H1 (cell line): ENCODE results near the gene ANKS1B.

Source experiments
- ATF2 ChIP-seq: IDR thresholded peaks from 2 replicates; pipeline ENCODE4 v1.6.1; 2012; ENCODE audit warnings: low read length, inconsistent platforms
- CBX5 ChIP-seq: fragments of 300-800, 300-1000 bp; sonication (generic); IDR thresholded peaks from 2 replicates; pipeline ENCODE4 v1.7.1; 2016; ENCODE audit warnings: antibody characterized with exemption, low read length, low read depth
- CTCF ChIP-seq, 3 experiments: IDR thresholded peaks; 1 replicate in 2 of 3; 2 replicates in 1 of 3; pipeline versions ENCODE4 v1.5.1 to v1.6.1; 2011; ENCODE audit warnings: low read length in 3 of 3, mild to moderate bottlenecking in 3 of 3, inconsistent platforms in 2 of 3, low read depth in 1 of 3, moderate library complexity in 1 of 3; ENCODE audit not compliant: insufficient read depth in 1 of 3; ENCODE audit errors: control extremely low read depth in 1 of 3
- POLR2A ChIP-seq, 2 experiments: IDR thresholded peaks; 1 replicate in 1 of 2; 2 replicates in 1 of 2; pipeline ENCODE4 v1.6.1; 2011; ENCODE audit warnings: low read depth in 2 of 2, low read length in 2 of 2, mild to moderate bottlenecking in 2 of 2; ENCODE audit errors: control extremely low read depth in 1 of 2
- POLR2AphosphoS5 ChIP-seq: IDR thresholded peaks from 2 replicates; pipeline ENCODE4 v1.6.1; 2011; ENCODE audit warnings: low read depth, low read length
- SRF ChIP-seq: IDR thresholded peaks from 2 replicates; pipeline ENCODE4 v1.6.1; 2011; ENCODE audit warnings: mild to moderate bottlenecking, low read depth, low read length, moderate library complexity
- USF2 ChIP-seq: IDR thresholded peaks from 2 replicates; pipeline ENCODE4 v1.6.1; 2011; ENCODE audit warnings: low read length, improper control_type of control experiment

- TF ChIP-seq POLR2AphosphoS5 (no peak), CTCF (IDR thresholded peaks at IDR 0.05; ENCODE audit: control extremely low read depth in 1 of 3, insufficient read depth in 1 of 3, low read depth in 1 of 3, low read length in 3 of 3) (peak; percentile 6 to 54 (median 26); a peak in 2 of 4 replicates), CBX5 (no peak), ATF2 (no peak), POLR2A (IDR thresholded peaks at IDR 0.05; ENCODE audit: control extremely low read depth in 1 of 2, low read depth in 2 of 2, low read length in 2 of 2) (no peak), SRF (no peak), USF2 (no peak)
Measured at GRCh38 chr12:99137124-99137855, 847.4 kb downstream of the ANKS1B start.
